Cardiac septum (tissue), 1 donor: ENCODE data around the gene HOXA5. TPM values are rescaled to one million over a fixed set of nuclear protein-coding genes. Genes with fewer than 3 reads are reported as not detected.
A peak's percentile ranks its signal among the peaks of the same experiment; 100 is the strongest.

Source experiments
- DNase-seq: peaks from one replicate; pipeline ENCODE4 v3.0.0-alpha.2; 2020; ENCODE audit warnings: low spot score
- intact Hi-C: fragments of 100-400 bp; cut with DNase I; formaldehyde crosslinking; loops from one replicate; pipeline ENCODE4 v1.14.0; 2022
- total RNA-seq: library from RNA; stranded (reverse); fragmentation: NEBNext Ultra II Directional; extraction: Animal tissue kit (Norgen Biotek cat#: 25700); gene quantifications from one replicate; pipeline ENCODE4 v1.2.1, GENCODE V29; 2021
- donor health status: DM: no; HTN: no; CAD: no.

The HOXA5 gene
- total RNA-seq, 1 donor from 2014 or later: 0.30 TPM

DNA sequence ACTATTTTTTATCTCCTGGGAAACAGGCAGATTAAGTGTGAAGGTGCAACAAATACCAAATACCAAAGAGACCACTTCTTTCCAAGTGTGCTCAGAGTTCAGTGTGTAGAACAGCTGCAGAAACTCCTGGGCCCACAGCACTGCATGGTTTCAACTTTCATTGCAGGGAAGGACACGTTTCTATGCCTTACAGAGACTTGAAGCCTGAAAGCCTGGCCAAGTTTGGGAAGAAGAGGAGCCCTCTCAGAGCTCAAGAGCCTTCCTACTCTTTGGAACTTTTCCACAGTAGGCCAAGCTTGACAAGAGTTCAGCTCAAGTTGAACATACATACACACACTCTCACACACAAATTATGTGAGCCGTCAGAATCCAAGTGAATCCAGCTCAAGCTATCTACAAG, 15.4 kb downstream of the HOXA5 start:
- DNase-seq: no peak
- intact Hi-C loops: no loop called here

DNA sequence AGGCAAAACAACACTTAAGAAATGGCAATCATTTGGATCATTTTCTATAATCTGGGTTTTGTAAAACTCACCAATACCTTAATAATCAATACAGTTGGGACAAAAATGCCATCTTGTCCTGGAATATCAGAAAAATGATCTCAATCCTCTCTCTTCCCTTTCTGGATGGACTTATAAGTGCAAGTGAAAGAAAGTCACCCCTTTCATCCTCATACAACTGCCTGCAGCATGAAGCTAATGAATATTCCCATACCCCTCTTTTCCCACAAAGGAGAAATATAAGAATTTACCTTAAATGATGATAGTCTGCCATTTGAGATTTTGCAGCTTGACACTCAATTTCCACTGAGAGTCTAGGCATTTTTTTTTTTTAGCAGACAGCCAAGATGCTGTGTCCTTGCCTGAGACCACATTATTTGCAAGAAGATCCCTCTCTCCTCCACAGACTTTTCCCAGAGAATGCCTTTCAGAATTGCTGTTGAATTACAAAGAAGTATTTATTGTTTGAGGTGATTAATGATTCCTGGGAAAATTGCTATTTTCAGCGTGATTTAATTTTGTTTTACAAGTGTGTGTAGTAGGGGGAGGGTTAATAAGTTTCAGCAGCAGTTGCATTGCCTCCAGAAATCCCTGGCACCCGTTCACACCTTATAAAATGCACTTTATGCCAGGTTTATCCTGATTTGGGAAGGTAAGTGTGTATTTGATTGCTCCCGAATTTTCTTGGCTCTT, 16.7 kb downstream of the HOXA5 start:
- no peak for DNase-seq
- intact Hi-C loops: no loop called here

DNA sequence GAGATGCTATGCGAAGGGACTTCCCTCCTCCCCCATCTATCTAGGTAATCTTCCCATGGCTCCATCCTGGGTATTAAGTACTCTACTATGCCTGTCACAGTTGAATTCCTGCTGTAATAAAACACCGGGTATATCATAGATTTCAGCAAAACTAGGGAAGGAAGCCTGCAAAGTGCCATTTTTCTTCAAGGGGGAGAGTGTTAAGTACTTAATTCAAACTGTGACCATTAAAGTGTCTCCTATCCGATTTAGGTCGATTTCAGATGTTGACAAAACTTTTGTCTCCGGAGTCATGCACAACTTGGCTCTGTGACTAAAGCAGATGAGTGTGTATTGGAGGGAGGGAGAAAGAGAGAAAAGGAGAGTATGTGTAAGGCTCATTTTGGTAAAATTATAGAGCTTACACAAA, 17.5 kb downstream of the HOXA5 start:
- intact Hi-C loops: no loop called here
- DNase-seq: no peak

DNA sequence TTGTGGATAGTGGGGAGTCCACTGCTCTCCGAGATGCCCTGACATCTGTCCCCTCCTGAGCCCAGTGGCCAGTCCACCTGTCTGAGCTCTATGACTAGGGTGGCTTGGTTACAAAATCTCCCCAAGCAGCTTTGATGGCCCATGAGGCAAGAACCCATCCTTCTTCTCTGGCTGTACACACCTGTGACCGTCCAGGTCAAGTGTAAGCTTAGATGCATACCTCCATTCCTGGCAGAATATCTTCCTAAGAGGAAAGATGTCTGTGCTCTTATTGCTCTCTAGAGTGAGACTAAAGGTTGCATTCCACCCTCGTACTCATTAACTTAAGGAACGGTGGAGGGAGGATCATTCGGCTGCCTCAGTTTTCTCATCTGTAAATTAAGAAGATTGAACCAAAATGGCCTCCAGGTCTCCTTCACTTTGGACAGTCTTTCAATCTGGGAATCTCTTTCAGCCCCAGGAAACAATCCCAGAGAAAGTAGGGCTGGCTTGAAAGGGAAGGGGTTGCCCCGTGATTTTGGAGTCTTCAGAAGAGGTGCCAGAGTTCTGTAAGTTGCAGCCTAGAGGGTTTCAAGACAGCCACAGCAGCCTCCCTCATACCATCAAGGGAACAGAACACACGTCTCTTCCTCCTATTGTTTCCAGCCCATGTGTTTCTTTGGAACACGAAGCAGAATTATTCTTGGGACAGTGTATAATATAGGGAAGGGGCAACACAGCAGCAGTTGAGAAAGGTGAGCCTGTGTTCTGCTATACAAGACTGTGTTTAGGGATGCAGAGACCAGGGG, 18.4 kb downstream of the HOXA5 start:
- intact Hi-C loops: no loop called here
- DNase-seq: no peak

DNA sequence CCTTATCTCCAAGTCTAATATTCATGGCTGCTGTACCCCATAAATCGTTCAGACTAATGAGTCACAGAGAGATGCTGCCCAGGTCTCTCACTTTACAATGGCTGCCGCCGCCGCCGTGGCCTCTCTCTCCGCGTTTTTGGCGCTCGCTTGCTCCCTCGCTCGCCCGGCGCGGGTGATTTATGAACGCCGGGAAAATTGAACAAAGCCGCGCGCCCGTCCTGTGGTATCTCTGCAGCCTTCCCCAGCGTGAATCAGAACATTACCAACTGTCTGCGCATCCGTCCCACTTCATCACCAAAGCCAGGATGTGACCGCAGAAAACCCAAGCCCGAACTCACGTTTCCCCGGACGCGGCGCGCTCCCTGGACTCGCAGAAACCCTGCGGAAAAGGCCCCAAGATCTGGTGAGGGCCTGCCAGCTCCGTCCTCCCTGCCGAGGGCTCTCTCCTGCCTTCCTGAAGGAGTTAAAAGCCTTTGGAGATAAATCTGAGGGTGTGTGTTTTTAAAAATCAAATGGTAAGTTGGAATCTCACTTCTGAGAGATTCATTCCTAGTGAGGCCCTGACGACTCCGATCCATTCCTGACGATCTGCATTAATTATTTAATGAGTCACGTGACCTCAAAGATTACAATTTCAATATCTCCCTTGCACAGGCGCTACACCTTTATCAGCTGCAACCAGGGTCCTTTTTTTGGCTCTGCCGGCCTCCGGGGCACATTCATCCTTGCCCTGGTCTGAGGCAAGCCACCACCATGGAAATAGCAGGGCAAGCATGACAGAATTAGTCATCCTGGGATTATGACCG, 19.2 kb downstream of the HOXA5 start:
- peak; percentile 35 for DNase-seq
- intact Hi-C loops: no loop called here

DNA sequence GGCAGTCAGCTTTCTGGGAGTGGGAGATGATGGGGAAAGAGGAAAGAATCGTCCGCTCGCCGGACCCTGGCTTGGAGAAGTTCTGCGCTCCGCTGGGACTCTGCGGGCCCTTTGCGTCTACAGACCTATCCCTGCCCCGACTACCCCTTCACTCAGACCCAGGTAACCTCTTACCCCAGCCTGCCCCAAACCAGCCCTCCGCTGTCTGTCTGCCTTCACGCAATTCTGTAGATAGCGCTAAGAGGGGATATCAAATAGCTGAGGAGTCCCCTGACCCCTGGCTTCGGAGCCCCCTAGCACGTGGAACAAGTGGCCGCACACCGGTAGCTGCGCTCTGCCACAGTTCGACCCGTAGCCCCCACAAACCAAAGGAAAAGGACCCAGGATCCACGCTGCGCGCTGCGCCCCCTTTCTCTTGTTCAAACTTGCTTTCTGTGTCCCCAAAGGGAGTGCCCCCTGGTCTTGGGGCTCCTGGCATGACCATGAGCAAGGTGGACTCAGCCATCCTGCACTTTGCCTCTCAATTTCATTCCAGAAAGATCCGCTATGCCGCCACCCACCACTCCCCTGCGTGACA, 19.9 kb downstream of the HOXA5 start:
- DNase-seq: peak; percentile 67
- intact Hi-C loops: no loop called here

DNA sequence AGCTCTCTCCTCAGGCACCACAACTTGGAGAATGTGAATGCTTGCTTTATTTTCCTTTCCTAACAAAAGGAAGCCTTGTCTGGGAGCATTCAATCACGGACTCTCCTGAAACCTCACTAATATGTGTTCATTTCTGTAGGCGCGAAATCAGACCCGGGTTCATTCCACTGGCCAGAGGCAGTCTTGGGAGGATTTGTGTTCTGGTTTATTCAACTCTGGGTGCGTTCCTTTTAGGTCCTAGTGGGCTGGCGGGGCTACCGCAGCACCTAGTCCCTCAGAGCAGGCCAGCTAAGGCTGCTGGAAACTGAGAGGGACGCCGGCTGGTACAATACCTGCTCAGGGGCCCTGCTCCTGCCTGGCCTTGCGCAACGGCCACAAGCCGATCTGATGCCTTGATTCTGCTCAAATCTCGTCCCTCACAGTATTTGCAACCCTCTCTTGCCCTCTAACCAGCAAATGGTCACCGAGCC, 20.4 kb downstream of the HOXA5 start:
- no peak for DNase-seq
- intact Hi-C loops: no loop called here

DNA sequence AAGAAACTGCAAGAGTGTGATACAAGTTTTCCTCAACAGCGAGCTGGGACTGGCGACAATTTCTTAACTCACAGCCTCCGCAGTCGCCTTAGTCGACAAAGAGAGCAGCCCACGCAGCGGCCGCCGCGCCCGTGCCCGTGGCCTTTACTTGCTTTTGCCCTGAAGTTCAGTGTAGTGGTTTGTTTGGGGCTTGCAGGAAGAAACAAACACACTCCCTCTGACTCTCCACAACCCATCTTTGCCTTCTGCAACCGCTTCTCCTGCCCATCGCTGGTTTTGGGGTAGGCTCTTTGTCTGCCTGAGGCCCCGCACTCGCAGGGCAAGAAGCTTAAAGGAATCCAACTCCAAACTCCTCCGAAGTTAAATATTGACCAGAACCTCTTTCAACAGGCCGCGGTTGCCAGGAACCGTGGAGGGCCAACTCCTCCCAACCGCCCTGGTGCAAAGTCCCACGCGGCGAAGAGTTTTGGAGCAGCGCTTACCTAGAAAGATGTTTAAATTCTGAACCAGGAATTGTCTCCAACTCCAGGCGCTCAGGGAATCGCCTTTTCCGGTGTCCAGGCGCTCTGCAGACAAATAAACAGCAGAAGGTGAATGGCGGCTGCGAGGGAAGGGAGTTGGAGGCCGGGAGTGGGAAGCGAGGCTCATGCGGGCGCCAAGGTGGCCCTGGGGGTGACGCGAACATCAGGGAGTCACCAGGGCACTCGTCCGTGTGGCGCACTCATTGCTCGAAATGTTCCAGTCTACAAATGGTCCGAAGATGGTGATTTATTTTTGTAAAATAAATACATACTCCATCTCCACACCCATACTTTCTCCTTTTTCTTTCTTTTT, 21.2 kb downstream of the HOXA5 start:
- peak; percentile 75 for DNase-seq
- intact Hi-C loops: no loop called here

DNA sequence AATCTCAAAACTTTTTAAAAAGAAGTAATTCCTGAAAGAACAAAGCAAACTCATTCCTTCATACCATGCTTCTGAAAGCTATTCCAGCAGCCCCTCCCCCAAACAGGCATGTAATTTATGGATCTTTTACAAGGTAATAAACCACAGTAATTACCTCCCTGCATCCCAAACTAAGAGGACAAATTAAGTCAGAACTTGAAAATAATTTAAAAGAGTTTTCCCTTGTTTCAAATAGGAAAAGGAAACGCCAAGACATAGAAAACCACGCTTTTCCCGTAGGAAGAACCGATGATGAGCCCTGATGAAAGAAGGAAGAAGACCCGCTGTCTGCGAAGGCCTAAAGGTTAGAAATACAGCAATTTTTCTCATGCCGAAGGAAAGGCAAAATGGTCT, 21.8 kb downstream of the HOXA5 start:
- intact Hi-C loops: no loop called here
- DNase-seq: no peak

DNA sequence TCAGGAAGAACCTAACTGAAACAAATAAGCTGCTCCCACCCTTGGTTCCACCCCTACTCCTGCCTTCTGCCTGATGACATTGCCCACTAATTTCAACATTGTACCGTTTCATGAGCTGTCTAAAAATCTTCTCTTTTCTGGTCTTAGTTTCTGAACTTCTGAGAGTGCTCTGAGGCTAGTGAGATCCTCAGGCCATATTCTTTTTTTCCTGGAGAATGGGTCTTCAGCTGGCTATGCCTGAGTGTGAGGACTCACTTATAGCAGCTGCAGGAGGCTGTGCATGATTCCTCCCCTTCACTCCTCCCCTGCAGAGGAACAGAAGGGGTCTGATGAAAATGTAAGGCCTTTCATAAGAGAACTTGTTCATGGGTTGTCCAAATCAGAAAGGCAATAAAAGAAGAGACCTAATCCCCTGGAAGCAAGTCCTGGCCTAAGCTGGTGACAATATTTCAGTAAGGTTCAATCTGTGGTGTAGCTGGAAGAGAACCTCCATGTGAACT, 24.0 kb downstream of the HOXA5 start:
- intact Hi-C loops: no loop called here
- no peak for DNase-seq

DNA sequence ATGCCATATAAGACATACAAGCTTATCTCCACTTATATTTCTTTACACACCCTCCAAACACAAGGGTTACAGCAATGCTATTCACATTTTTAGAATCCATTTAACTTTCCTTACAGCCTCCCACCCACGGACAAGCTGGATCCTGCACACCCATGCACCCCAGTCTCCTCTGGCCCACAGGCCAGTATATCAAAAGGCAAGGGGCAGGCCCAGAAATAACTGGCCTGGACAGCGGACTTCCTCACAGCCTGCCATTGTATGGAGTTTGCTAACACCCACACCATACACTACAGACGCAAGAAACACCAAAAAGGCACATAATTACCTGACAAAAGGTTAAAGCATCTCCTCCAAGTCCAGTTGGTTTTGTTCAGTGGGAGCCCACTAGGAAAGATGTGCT, 24.9 kb downstream of the HOXA5 start:
- peak; percentile 33 for DNase-seq
- intact Hi-C loops: no loop called here

DNA sequence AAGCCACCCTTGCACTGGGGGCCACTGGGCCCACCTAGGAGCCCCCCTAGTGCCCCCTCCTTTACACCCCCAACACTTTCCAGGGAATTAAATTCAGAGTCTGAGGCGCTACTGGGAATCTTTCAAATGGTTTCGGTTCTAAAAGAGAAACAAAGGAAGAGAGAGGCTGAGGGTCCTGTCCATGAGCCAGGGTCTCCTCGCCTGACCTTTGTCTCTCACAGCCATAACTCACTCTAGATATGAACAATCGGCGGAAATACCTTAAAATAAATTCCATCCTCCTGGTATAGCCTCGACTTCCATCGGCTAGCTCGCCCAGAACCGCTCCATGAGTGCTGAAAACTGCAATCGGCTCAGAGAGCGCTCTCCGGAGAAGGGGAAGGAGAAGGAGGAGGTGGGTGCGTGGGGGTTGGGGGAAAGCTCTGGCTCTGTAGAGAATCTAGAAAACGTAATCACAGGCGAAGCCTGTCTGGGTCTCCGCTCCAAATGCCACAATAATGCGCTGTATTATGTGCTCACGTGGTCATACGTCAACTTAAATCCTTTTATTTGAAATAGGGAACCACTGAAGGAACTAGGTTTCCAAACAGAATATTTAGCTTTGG, 25.5 kb downstream of the HOXA5 start:
- intact Hi-C loops: no loop called here
- DNase-seq: peak; percentile 66

DNA sequence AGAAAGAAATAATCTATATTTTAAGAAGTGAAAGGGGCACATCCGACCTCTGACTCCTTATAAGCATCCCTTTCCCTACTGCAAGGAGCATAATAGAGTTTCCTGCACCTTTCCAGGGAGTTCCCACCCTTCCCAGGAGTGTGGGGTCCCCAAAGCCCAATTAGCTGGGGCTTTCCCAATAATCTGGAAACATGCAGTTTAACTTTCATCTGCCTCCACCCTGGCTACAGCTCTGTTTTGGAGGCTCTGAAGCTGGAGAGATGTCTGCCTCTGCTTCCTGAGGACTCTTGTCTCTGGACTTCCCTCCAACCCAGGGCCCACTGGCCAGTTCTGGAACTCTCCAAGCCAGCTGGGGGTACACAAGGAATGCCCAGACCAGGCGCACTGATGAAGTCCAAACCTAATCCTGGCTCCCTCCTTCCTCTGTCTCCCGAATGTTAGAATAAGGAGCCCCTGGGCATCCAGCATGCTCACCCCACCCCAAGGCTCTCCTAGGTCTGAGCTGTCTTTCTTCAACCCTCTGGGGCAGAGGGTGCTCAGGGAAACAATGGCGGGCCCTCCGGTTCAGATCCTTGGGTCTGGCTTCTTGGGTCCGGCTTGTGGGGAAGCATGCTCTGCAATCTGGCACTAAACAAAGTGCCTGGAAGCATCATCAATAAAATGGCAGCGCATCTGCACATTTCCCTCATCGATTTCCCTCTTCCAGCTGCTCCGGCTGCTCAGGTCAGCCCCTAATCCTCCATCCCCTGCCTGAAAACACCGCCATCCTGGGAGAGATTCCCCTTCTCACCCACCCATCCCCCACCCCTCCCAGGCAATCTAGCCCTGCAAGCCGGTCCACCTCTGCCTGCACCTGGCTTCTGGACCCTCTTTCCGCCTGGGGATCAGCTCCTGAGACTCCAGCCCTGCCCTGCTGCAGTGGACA, 26.3 kb downstream of the HOXA5 start:
- peak; percentile 36 for DNase-seq
- intact Hi-C loops: no loop called here

DNA sequence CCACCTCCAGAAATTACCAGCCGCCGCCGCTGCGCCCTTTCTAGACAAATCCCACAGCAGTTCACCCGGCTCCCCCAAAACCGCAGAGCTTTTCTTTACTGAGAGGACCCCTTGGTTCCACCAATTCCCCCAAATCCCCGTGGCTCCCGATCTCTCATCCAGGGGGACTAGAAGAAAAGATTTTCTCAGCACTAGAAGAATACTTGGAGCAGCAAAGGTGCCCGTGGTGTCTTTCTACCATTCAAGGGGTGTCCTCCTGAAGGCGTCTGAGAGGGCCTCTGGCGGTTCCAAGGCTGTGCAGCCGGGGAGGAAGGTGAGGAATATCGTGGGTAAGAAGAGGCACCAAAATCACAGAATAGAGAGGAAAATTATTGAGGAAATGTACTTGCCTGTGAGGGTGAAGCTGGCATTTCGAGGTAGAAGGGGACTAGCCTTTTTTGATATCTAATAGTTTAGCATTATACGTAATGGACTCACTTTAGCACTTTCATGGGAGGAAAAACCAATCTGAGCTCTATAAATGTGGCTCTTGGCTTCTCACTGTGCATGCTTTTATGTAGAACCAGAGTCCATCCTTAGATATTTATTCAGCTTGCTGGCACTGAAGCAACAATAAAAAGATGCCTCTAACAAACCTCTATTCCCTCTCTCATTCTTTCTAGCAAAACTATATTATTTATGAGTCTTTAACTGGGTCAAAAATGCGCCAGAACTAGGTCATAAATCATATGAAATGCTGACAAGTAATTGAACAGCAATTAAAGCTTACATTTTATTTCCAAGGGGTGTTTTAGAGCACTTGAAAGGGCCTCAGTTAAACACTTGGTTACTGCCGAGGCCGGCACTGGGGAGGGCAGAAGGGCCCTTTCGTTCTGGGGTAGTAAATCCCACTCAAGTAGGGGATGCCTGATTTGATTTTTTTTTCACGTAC, 27.2 kb downstream of the HOXA5 start:
- intact Hi-C loops: no loop called here
- DNase-seq: no peak

DNA sequence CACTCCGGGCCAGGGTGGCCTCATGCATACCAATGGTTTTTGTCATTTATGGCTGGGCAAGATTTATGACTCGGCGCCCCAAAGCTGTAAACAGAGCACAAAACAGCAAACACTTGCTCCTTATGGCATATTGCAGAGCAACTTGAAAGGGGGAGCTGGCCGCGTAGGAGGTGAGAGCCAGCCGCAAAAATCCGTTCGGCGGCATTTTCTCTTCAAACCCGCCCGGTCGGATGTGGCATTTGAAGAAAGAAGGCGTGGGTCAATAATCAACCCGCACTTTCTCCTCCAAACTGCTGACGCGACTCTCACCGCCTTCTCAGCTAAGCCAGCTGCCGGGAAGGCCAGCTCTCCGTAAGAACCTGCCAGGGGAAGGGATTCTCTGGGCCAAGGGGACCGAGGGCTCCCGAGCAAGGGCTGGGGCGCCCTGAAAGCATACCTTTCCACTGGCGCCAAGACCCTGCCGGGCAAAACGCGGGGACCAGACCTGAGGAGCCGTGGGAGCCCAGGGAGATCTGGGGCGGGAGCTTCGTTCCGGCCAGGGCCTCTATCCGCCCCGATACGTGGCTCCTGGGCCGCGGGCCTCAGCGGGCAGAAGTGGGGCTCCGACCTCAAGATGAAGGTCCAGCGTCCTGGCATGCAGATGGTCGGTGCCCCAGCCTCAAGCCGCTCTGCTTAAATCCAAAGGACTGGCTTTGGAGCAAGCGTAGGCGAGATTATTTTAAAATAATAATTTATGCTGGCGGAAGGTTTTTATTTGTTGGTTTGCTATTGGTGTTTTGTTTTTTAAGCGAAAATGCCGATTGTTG, 28.1 kb downstream of the HOXA5 start:
- DNase-seq: no peak

DNA sequence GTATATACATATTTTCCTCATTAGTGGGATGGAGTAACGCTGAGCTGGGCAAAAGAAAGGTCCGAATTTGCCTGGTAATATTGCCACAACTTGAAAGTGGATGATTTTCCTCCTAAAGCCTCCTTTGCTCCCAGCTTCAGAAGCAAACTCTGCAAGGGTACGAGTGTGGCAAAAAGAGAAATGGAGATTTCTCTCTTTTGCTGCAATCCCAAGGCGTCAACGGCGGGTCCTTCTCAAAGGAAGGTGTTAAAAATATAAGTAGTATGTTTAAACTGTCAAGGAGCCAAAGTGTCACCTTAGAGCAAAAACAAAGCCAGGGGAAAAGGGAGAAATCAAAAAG, 28.6 kb downstream of the HOXA5 start:
- no peak for DNase-seq
- intact Hi-C loops: no loop called here

More for the DNA sequence above, 28.1 kb downstream of the HOXA5 start:
- intact Hi-C loops: no loop called here
